KMS-11 (cell line): Measurements from ENCODE around the gene CMTM2.

Experiments
- H2AFZ ChIP-seq: fragments of 200-600 bp; sonication (generic); 2 replicates; pipeline ENCODE4 v1.6.1; 2016; ENCODE audit warnings: antibody characterized with exemption, mixed run types, low read depth
- H3K27ac ChIP-seq: fragments of 200-600 bp; sonication (generic); 2 replicates; pipeline ENCODE4 v1.6.1; 2016; ENCODE audit warnings: mild to moderate bottlenecking, mixed run types
- H3K27me3 ChIP-seq: fragments of 200-600 bp; sonication (generic); 2 replicates; pipeline ENCODE4 v1.6.1; 2017; ENCODE audit warnings: mild to moderate bottlenecking, low read depth, mixed run types, moderate library complexity; ENCODE audit not compliant: insufficient read depth
- H3K36me3 ChIP-seq: fragments of 200-600 bp; sonication (generic); 2 replicates; pipeline ENCODE4 v1.6.1; 2017; ENCODE audit warnings: mild to moderate bottlenecking, mixed run types; ENCODE audit not compliant: insufficient read depth
- H3K4me1 ChIP-seq: fragments of 200-600 bp; sonication (generic); 2 replicates; pipeline ENCODE4 v1.6.1; 2016; ENCODE audit warnings: mild to moderate bottlenecking, low read depth, mixed run types; ENCODE audit not compliant: poor library complexity, severe bottlenecking
- H3K4me2 ChIP-seq: fragments of 200-600 bp; sonication (generic); 2 replicates; pipeline ENCODE4 v1.7.0; 2016; ENCODE audit warnings: mild to moderate bottlenecking, mixed run types
- H3K4me3 ChIP-seq: fragments of 200-600 bp; sonication (generic); IDR thresholded peaks from 2 replicates; pipeline ENCODE4 v1.6.1; 2017; ENCODE audit warnings: low read depth, low read length, mixed read lengths; ENCODE audit not compliant: insufficient read depth
- H3K79me2 ChIP-seq: fragments of 200-600 bp; sonication (generic); 2 replicates; pipeline ENCODE4 v1.6.1; 2016; ENCODE audit warnings: low read depth, mixed run types; ENCODE audit not compliant: insufficient read depth
- H3K9ac ChIP-seq: fragments of 200-600 bp; sonication (generic); 2 replicates; pipeline ENCODE4 v1.6.1; 2016; ENCODE audit warnings: mild to moderate bottlenecking, mixed run types
- H4K20me1 ChIP-seq: fragments of 200-600 bp; sonication (generic); 2 replicates; pipeline ENCODE4 v1.6.1; 2016; ENCODE audit warnings: mild to moderate bottlenecking, mixed run types; ENCODE audit not compliant: insufficient read depth
- CTCF ChIP-seq: fragments of 200-600 bp; sonication (generic); conservative IDR thresholded peaks from 2 replicates; pipeline ENCODE4 v1.6.1; 2017; ENCODE audit warnings: low read depth, mild to moderate bottlenecking, antibody characterized with exemption, low read length, moderate library complexity, mixed read lengths

Gene CMTM2

GRCh38 chr16:66636199-66636598, 56.9 kb downstream of the CMTM2 start:
- no peak overlapping the region for H3K9ac ChIP-seq
- H3K27me3 ChIP-seq: no peaks in the 10 kb centered on the region
- H3K4me3 ChIP-seq: no peak overlapping the region
- no peak overlapping the region for H2AFZ ChIP-seq
- H3K4me2 ChIP-seq: no peak overlapping the region
- no peak overlapping the region for H3K27ac ChIP-seq
- TF ChIP-seq CTCF: no peak
- no peaks in the 10 kb centered on the region for H3K36me3 ChIP-seq
- no peaks in the 10 kb centered on the region for H4K20me1 ChIP-seq
- H3K79me2 ChIP-seq: no peaks in the 10 kb centered on the region
- no peaks in the 10 kb centered on the region for H3K4me1 ChIP-seq

- Histone ChIP-seq H3K4me2 (no peak overlapping the region), H3K9ac (no peak overlapping the region), H3K79me2 (no peaks in the 10 kb centered on the region), H3K4me1 (no peaks in the 10 kb centered on the region), H3K4me3 (no peak overlapping the region), H3K36me3 (no peaks in the 10 kb centered on the region), H4K20me1 (no peaks in the 10 kb centered on the region), H3K27me3 (no peaks in the 10 kb centered on the region), H3K27ac (no peak overlapping the region), H2AFZ (no peak overlapping the region)
- no peak for TF ChIP-seq CTCF
These were observed 58.5 kb downstream of the CMTM2 start for GRCh38 chr16:66637806-66638205.
